Esophagus muscularis mucosa (tissue), 3 donors: Measurements from ENCODE around the gene GYPE.
"Not testable (repeated sequence)": the region's sequence is repeated elsewhere in the genome, so short reads cannot be mapped to it uniquely, and the experiment has no call there.

ENCODE experiments used
- POLR2AphosphoS5 ChIP-seq, 2 donors: sonication (generic); formaldehyde crosslinking; IDR thresholded peaks; one replicate each; pipeline ENCODE4 v1.6.1; 2017; ENCODE audit warnings: antibody characterized with exemption in 2 of 2
- TF ChIP-seq, protein P1 (sequence below), 3 experiments: fragments of 200-600 bp in 2 of 3; fragments of 450-650 bp in 1 of 3; sonication (generic) in 2 of 3; IDR thresholded peaks; one replicate each; pipeline ENCODE4 v1.5.1; 2017 to 2019; ENCODE audit warnings: antibody characterized with exemption in 3 of 3, mild to moderate bottlenecking in 2 of 3, moderate library complexity in 1 of 3

DNA sequence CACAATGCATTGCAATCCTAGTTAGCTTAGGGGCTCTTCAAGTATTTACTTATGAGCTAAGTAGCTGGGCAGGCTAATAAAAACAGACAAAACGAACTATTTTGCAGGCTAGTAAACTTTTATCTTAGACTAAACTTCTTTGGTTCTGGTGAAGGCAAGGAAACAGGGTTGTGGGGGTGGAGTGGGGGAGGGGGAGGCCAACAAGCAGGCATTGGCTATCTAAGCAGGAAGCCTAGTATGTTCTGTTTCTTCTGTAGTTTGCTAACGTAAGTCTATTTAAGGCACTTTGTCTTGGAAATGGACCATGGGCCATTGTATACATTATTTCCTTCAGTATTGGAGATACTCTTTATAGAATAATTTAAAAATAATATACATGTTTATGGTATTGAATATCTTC lies 35.3 kb upstream of the GYPE start:
- TF ChIP-seq POLR2AphosphoS5 (IDR thresholded peaks at IDR 0.05), result not testable (repeated sequence)
- TF ChIP-seq, protein P1, sequence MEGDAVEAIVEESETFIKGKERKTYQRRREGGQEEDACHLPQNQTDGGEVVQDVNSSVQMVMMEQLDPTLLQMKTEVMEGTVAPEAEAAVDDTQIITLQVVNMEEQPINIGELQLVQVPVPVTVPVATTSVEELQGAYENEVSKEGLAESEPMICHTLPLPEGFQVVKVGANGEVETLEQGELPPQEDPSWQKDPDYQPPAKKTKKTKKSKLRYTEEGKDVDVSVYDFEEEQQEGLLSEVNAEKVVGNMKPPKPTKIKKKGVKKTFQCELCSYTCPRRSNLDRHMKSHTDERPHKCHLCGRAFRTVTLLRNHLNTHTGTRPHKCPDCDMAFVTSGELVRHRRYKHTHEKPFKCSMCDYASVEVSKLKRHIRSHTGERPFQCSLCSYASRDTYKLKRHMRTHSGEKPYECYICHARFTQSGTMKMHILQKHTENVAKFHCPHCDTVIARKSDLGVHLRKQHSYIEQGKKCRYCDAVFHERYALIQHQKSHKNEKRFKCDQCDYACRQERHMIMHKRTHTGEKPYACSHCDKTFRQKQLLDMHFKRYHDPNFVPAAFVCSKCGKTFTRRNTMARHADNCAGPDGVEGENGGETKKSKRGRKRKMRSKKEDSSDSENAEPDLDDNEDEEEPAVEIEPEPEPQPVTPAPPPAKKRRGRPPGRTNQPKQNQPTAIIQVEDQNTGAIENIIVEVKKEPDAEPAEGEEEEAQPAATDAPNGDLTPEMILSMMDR (IDR thresholded peaks at IDR 0.05), result not testable (repeated sequence)
